IMR-90 (cell line): ENCODE data around the gene EIF3K. TPM values are rescaled to one million over a fixed set of nuclear protein-coding genes. Genes with fewer than 3 reads are reported as not detected.

Experiments used
- ATAC-seq: fragments of 200-7000 bp; cut with Tn5 transposase; 2 replicates; pipeline ENCODE4 v1.9.1; 2020; ENCODE audit warnings: low read depth, mild to moderate bottlenecking, moderate library complexity
- BruUV-seq: library from RNA; stranded (reverse); fragments of 400-500 nt; replicated peaks from 2 replicates; lab custom pipeline; 2021; lab: Mats Ljungman, UMichigan
- CTCF ChIA-PET: fragments of 300-600 bp; formaldehyde crosslinking; extraction: SDS; loops from one replicate; lab custom pipeline; 2021; ENCODE audit warnings: antibody characterized with exemption; lab: Yijun Ruan, JAX
- POLR2A ChIA-PET: fragments of 300-600 bp; sonication (Branson Sonifier 250); formaldehyde crosslinking; loops from one replicate; lab custom pipeline; 2022; ENCODE audit warnings: antibody characterized with exemption; ENCODE audit not compliant: unreplicated experiment; lab: Charles Lee
- DNase-seq: peaks from one replicate; pipeline ENCODE4 v3.0.0; 2013
- H2AFZ ChIP-seq: replicated peaks from 2 replicates; pipeline ENCODE3; 2013; ENCODE audit warnings: low read length, mild to moderate bottlenecking; ENCODE audit not compliant: poor library complexity
- H2AK5ac ChIP-seq: 2 replicates; pipeline ENCODE4 v1.6.1; 2013; ENCODE audit warnings: low read depth, low read length, inconsistent platforms
- H2AK9ac ChIP-seq: replicated peaks from 2 replicates; pipeline ENCODE3; 2013; ENCODE audit warnings: mild to moderate bottlenecking, low read depth, low read length, moderate library complexity; ENCODE audit not compliant: poor library complexity
- H2BK120ac ChIP-seq: 2 replicates; pipeline ENCODE4 v1.6.1; 2013; ENCODE audit warnings: low read depth, low read length, inconsistent platforms
- H2BK15ac ChIP-seq: 3 replicates; pipeline ENCODE4 v1.6.1; 2013; ENCODE audit warnings: low read depth, low read length, inconsistent platforms
- H2BK20ac ChIP-seq: 2 replicates; pipeline ENCODE4 v1.6.1; 2013; ENCODE audit warnings: low read depth, mild to moderate bottlenecking, inconsistent platforms, low read length, moderate library complexity
- H2BK5ac ChIP-seq: 2 replicates; pipeline ENCODE4 v1.6.1; 2013; ENCODE audit warnings: mild to moderate bottlenecking, low read depth, low read length, inconsistent platforms; ENCODE audit not compliant: poor library complexity, severe bottlenecking
- H3K14ac ChIP-seq: replicated peaks from 2 replicates; pipeline ENCODE4 v1.6.1; 2013; ENCODE audit warnings: low read depth, low read length, inconsistent platforms
- H3K18ac ChIP-seq: 2 replicates; pipeline ENCODE4 v1.6.1; 2013; ENCODE audit warnings: low read depth, low read length, control low read depth
- H3K23ac ChIP-seq: 2 replicates; pipeline ENCODE4 v1.6.1; 2013; ENCODE audit warnings: low read depth, low read length, inconsistent platforms
- H3K27ac ChIP-seq: 2 replicates; pipeline ENCODE4 v1.5.1; 2013; ENCODE audit warnings: mild to moderate bottlenecking, control low read depth, low read length; ENCODE audit not compliant: insufficient read depth
- H3K27me3 ChIP-seq: 2 replicates; pipeline ENCODE4 v1.6.1; 2013; ENCODE audit warnings: low read length; ENCODE audit not compliant: control insufficient read depth, insufficient read depth
- H3K36me3 ChIP-seq: 2 replicates; pipeline ENCODE4 v1.6.1; 2013; ENCODE audit warnings: low read length, mixed read lengths; ENCODE audit not compliant: control insufficient read depth, insufficient read depth
- H3K4ac ChIP-seq: 2 replicates; pipeline ENCODE4 v1.6.1; 2013; ENCODE audit warnings: low read depth, low read length, inconsistent platforms
- H3K4me1 ChIP-seq: 2 replicates; pipeline ENCODE4 v1.6.1; 2013; ENCODE audit warnings: low read length, mixed read lengths; ENCODE audit not compliant: control insufficient read depth, insufficient read depth
- H3K4me2 ChIP-seq: 2 replicates; pipeline ENCODE4 v1.6.1; 2013; ENCODE audit warnings: low read depth, mild to moderate bottlenecking, control low read depth, low read length, moderate library complexity
- H3K4me3 ChIP-seq: 2 replicates; pipeline ENCODE4 v1.5.1; 2013; ENCODE audit warnings: low read depth, mild to moderate bottlenecking, control low read depth, low read length, moderate library complexity; ENCODE audit not compliant: insufficient read depth
- H3K56ac ChIP-seq: 2 replicates; pipeline ENCODE4 v1.6.1; 2013; ENCODE audit warnings: low read length, inconsistent platforms; ENCODE audit not compliant: insufficient read depth; ENCODE audit errors: extremely low read depth
- H3K79me1 ChIP-seq, 2 experiments: 2 replicates each; pipeline ENCODE4 v1.6.1; 2013; ENCODE audit warnings: low read length in 2 of 2, inconsistent platforms in 1 of 2, low read depth in 1 of 2
- H3K9ac ChIP-seq: 2 replicates; pipeline ENCODE4 v1.6.1; 2013; ENCODE audit warnings: low read depth, low read length, control low read depth
- H3K9me1 ChIP-seq: 2 replicates; pipeline ENCODE4 v1.6.1; 2013; ENCODE audit warnings: low read length, inconsistent platforms; ENCODE audit not compliant: insufficient read depth
- H3K9me3 ChIP-seq: 2 replicates; pipeline ENCODE4 v1.6.1; 2013; ENCODE audit warnings: low read length; ENCODE audit not compliant: control insufficient read depth, insufficient read depth
- H4K20me1 ChIP-seq: 2 replicates; pipeline ENCODE4 v1.6.1; 2013; ENCODE audit warnings: low read length, inconsistent platforms; ENCODE audit not compliant: insufficient read depth
- H4K5ac ChIP-seq: 2 replicates; pipeline ENCODE4 v1.6.1; 2013; ENCODE audit warnings: mild to moderate bottlenecking, low read depth, low read length, control low read depth
- H4K8ac ChIP-seq, 2 experiments: 2 replicates each; pipeline ENCODE4 v1.6.1; 2013; ENCODE audit warnings: low read depth in 2 of 2, low read length in 2 of 2, control low read depth in 1 of 2, inconsistent platforms in 1 of 2
- H4K91ac ChIP-seq: 2 replicates; pipeline ENCODE4 v1.6.1; 2013; ENCODE audit warnings: low read depth, low read length, inconsistent platforms; ENCODE audit not compliant: insufficient read depth
- CEBPB ChIP-seq: IDR thresholded peaks from 2 replicates; pipeline ENCODE4 v1.6.1; 2012; ENCODE audit warnings: low read depth, low read length, improper control_type of control experiment
- ELK1 ChIP-seq: fragments of 150-350 bp; IDR thresholded peaks from 2 replicates; pipeline ENCODE4 v1.6.1; 2016; ENCODE audit warnings: low read depth, mild to moderate bottlenecking, low read length, moderate library complexity, borderline replicate concordance
- FOS ChIP-seq: fragments of 150-350 bp; IDR thresholded peaks from 2 replicates; pipeline ENCODE4 v1.6.1; 2016; ENCODE audit warnings: low read depth, low read length
- MAFK ChIP-seq: IDR thresholded peaks from 2 replicates; pipeline ENCODE4 v1.6.1; 2012; ENCODE audit warnings: low read depth, low read length, improper control_type of control experiment
- RCOR1 ChIP-seq: IDR thresholded peaks from 2 replicates; pipeline ENCODE4 v1.6.1; 2012; ENCODE audit warnings: mild to moderate bottlenecking, low read length, improper control_type of control experiment; ENCODE audit not compliant: insufficient replicate concordance
- RFX5 ChIP-seq: IDR thresholded peaks from 2 replicates; pipeline ENCODE4 v1.8.0; 2012; ENCODE audit warnings: low read depth, mild to moderate bottlenecking, low read length, moderate library complexity
- SMC3 ChIP-seq: fragments of 150-350 bp; IDR thresholded peaks from 2 replicates; pipeline ENCODE4 v1.6.1; 2016; ENCODE audit warnings: low read depth, mild to moderate bottlenecking, antibody characterized with exemption, low read length, moderate library complexity
- USF2 ChIP-seq: fragments of 150-350 bp; IDR thresholded peaks from 2 replicates; pipeline ENCODE4 v1.6.1; 2017; ENCODE audit warnings: mild to moderate bottlenecking, antibody characterized with exemption, low read length, low read depth
- WGBS, 2 experiments: methylation state at CpG; one replicate each; pipeline versions ENCODE4 v1.1.5 to v1.1.7; 2013; ENCODE audit warnings: missing lambda C conversion rate in 2 of 2; ENCODE audit not compliant: insufficient read length in 1 of 2; ENCODE audit errors: extremely low coverage in 2 of 2; 5-methylcytosine and 5-hydroxymethylcytosine counted together
- dilution Hi-C: fragments of 300-500 bp; cut with HindIII; formaldehyde crosslinking; loops from one replicate; pipeline ENCODE4 v1.14.3; 2018; ENCODE audit warnings: low sequenced_read_pairs; ENCODE audit not compliant: unreplicated experiment
- in situ Hi-C: fragments of 300-500 bp; cut with MboI; formaldehyde crosslinking; loops from 3 replicates; pipeline ENCODE4 v1.14.3; 2019; ENCODE audit warnings: low sequenced_read_pairs, inconsistent platforms, mixed read lengths
- intact Hi-C: fragments of 100-400 bp; cut with micrococcal nuclease; formaldehyde crosslinking; loops from 2 replicates; pipeline ENCODE4 v1.10.0; 2022
- polyA plus RNA-seq, 3 experiments: library from polyadenylated mRNA; depleted of rRNA; stranded (reverse); fragments of >200 nt; gene quantifications; 2 replicates each; pipeline ENCODE4 v1.2.3, GENCODE V29; 2012; ENCODE audit warnings: low replicate concordance in 1 of 3
- total RNA-seq: library from RNA; depleted of rRNA; stranded (reverse); fragments of >200 nt; gene quantifications from 2 replicates; pipeline ENCODE4 v1.2.3, GENCODE V29; 2012

Gene EIF3K
- total and polyA plus RNA-seq, 2 of the 4 experiments (the other 2 are of a cell fraction): 575 to 1,137 TPM

GRCh38 chr19:38606131-38606530 lies 12.9 kb upstream of the EIF3K start:
- DNase-seq: no peak
- no peak overlapping the region for H3K18ac ChIP-seq
- H3K4me2 ChIP-seq: no peak overlapping the region
- no peak overlapping the region for H4K8ac ChIP-seq
- no peak overlapping the region for H3K27ac ChIP-seq
- H3K14ac ChIP-seq: no peak overlapping the region
- no peak overlapping the region for H2BK20ac ChIP-seq
- ATAC-seq: no peak
- H3K79me1 ChIP-seq: no peaks in the 10 kb centered on the region
- no peaks in the 10 kb centered on the region for H3K9me3 ChIP-seq
- no peaks in the 10 kb centered on the region for H3K4me1 ChIP-seq
- no TSS peak for BruUV-seq
- CTCF ChIA-PET: no interaction called here
- no peak overlapping the region for H4K91ac ChIP-seq
- H3K4ac ChIP-seq: no peak overlapping the region
- H3K36me3 ChIP-seq: no peaks in the 10 kb centered on the region
- no peak overlapping the region for H2AK5ac ChIP-seq
- no peak overlapping the region for H2BK5ac ChIP-seq
- in situ Hi-C loops (no loop called here), intact Hi-C loops (no loop called here), dilution Hi-C loops (no loop called here)
- H2AK9ac ChIP-seq: no peak overlapping the region
- H3K23ac ChIP-seq: no peak overlapping the region
- 48% methylated on average over 3 of the region's 6 CpGs; no CpG with 5 or more reads in 1 of the 2 experiments for WGBS, 2 experiments
- no peak overlapping the region for H2BK120ac ChIP-seq
- no peak overlapping the region for H4K5ac ChIP-seq
- no peak overlapping the region for H3K9ac ChIP-seq
- no peaks in the 10 kb centered on the region for H3K9me1 ChIP-seq
- no peak overlapping the region for H3K4me3 ChIP-seq
- no peak overlapping the region for H3K56ac ChIP-seq
- no peak overlapping the region for H2AFZ ChIP-seq
- peaks cover 5% of the 10 kb centered on the region; the same call in 1 of the 2 replicates for H3K27me3 ChIP-seq
- H2BK15ac ChIP-seq: no peak overlapping the region
- H4K20me1 ChIP-seq: no peaks in the 10 kb centered on the region
- TF ChIP-seq MAFK (no peak), RCOR1 (no peak), FOS (no peak), CEBPB (no peak), ELK1 (no peak), RFX5 (no peak), SMC3 (no peak), USF2 (no peak)
- POLR2A ChIA-PET: no interaction called here
